PC-9 (cell line): Measurements from ENCODE around the gene SAP25.

Experiments used
- CTCF ChIP-seq: fragments of 200-600 bp; sonication (generic); conservative IDR thresholded peaks from 2 replicates; pipeline ENCODE4 v1.6.1; 2017; ENCODE audit warnings: mixed run types, antibody characterized with exemption, mild to moderate bottlenecking, moderate library complexity
- EZH2 ChIP-seq: fragments of 200-600 bp; sonication (generic); IDR thresholded peaks from 2 replicates; pipeline ENCODE4 v1.8.0; 2017; ENCODE audit warnings: antibody characterized with exemption, low read depth

DNA sequence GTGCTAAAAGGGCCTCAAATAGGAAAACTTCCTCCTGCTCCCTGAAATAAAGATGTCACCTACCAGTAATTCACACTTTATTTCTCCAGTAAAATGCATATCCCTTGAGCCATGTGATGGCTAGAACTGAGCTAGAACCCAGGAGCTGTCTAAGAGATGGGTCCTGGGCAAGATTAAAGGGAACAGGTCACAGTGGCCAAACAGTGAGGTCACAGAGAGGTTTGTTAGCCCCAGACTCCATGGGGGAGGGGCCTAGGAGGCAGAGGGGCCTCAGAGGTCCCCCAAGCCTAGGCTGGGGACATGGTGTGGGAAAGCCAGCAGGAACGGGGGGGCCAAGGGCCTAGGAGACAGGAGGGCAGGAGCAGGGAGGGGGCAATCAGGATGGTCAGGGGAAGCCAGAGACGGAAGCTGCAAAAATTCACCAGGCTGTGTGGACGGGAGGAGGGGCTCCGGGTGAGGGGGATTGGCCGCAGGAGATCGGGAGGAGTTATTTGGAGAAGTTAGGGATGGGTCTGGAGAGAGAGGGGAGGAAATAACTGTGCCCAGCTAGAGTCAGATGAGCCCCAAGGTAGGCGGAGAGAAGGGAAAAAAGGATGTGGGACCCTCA is 15.7 kb upstream of the SAP25 start:
- no peak for TF ChIP-seq CTCF
- TF ChIP-seq EZH2: no peak
